Right lobe of liver (tissue), 4 donors: ENCODE results near the gene AHCYL2.

ENCODE experiments used
- CTCF ChIP-seq, 4 donors: fragments of 200-600 bp in 3 of 4; fragments of 450-650 bp in 1 of 4; IDR thresholded peaks; one replicate each; pipeline versions ENCODE4 v1.5.1 to v1.8.0; 2016 to 2022; ENCODE audit warnings: antibody characterized with exemption in 4 of 4, mild to moderate bottlenecking in 2 of 4
- POLR2A ChIP-seq: fragments of 450-650 bp; IDR thresholded peaks from one replicate; pipeline ENCODE4 v1.6.1; 2017; ENCODE audit warnings: antibody characterized with exemption, mild to moderate bottlenecking
- donor health status: DM: no; HTN: no; CAD: no.
- donor health status: DM: no; HTN: no; CAD: no.
- donor health status: DM: no; HTN: yes; CAD: no.

- TF ChIP-seq POLR2A (no peak), CTCF (IDR thresholded peaks at IDR 0.05) (no peak)
Measured at GRCh38 chr7:129332254-129333035, 107.6 kb downstream of the AHCYL2 start.
